NCI-H446 (cell line): ENCODE results near the gene POLR3A.
"Not testable (repeated sequence)": the region's sequence is repeated elsewhere in the genome, so short reads cannot be mapped to it uniquely, and the experiment has no call there.

ENCODE experiments used
- DNase-seq, 2 experiments: peaks; one replicate each; lab custom pipeline; 2025; lab: John Stamatoyannopoulos, UW

POLR3A gene

GRCh38 chr10:78029269-78030226, at the start of gene POLR3A:
TSS of gene POLR3A (minus strand) at chr10:78029515. CDS start at chr10:78029407, 108 bp downstream.
- peak; percentile 63 to 92 for DNase-seq

- DNase-seq: no peak
Observed at GRCh38 chr10:78078539-78079330, 49.4 kb upstream of the POLR3A start.

GRCh38 chr10:78075806-78076205, 46.5 kb upstream of the POLR3A start:
- not testable (repeated sequence) for DNase-seq

GRCh38 chr10:78072504-78072903, 43.2 kb upstream of the POLR3A start:
- no peak for DNase-seq

GRCh38 chr10:78071857-78072179, 42.5 kb upstream of the POLR3A start:
- DNase-seq: no peak

- peak in 1 of 2 experiments; percentile 24 for DNase-seq
Observed at GRCh38 chr10:78071140-78071856, 42.0 kb upstream of the POLR3A start.

GRCh38 chr10:78070726-78071125, 41.4 kb upstream of the POLR3A start:
- DNase-seq: no peak

GRCh38 chr10:78070064-78070463, 40.7 kb upstream of the POLR3A start:
- not testable (repeated sequence) for DNase-seq

GRCh38 chr10:78069151-78069550, 39.8 kb upstream of the POLR3A start:
- DNase-seq: no peak

GRCh38 chr10:78066728-78067430, 37.6 kb upstream of the POLR3A start:
- DNase-seq: no peak

- no peak for DNase-seq
Observed at GRCh38 chr10:78066012-78066411, 36.7 kb upstream of the POLR3A start.

- DNase-seq: no peak
Observed at GRCh38 chr10:78065611-78066010, 36.3 kb upstream of the POLR3A start.

GRCh38 chr10:78064919-78065318, 35.6 kb upstream of the POLR3A start:
- DNase-seq: not testable (repeated sequence)

- no peak for DNase-seq
Observed at GRCh38 chr10:78063236-78063635, 33.9 kb upstream of the POLR3A start.

GRCh38 chr10:78062296-78062695, 33.0 kb upstream of the POLR3A start:
- no peak for DNase-seq

GRCh38 chr10:78059906-78060702, 30.8 kb upstream of the POLR3A start:
- no peak for DNase-seq

GRCh38 chr10:78058562-78058961, 29.2 kb upstream of the POLR3A start:
- no peak for DNase-seq

- no peak for DNase-seq
Observed at GRCh38 chr10:78053211-78053868, 24.0 kb upstream of the POLR3A start.

GRCh38 chr10:78049851-78050250, 20.5 kb upstream of the POLR3A start:
- no peak for DNase-seq

GRCh38 chr10:78047314-78047891, 18.1 kb upstream of the POLR3A start:
- peak; percentile 78 to 87 for DNase-seq
